GM21526 (cell line): ENCODE results near the gene UGT1A4.

Source experiments
- ATAC-seq: cut with Tn5 transposase; IDR thresholded peaks from one replicate; pipeline ENCODE4 v1.9.1; 2021; ENCODE audit warnings: moderate library complexity; ENCODE audit not compliant: unreplicated experiment, low FRiP score

The UGT1A4 gene

GRCh38 chr2:233807966-233808935 is 89.7 kb downstream of the UGT1A4 start:
- no peak for ATAC-seq

- no peak for ATAC-seq
Measured at GRCh38 chr2:233810385-233810784, 91.8 kb downstream of the UGT1A4 start.

GRCh38 chr2:233811087-233811486 is 92.6 kb downstream of the UGT1A4 start:
- no peak for ATAC-seq

GRCh38 chr2:233811732-233812131 is 93.2 kb downstream of the UGT1A4 start:
- no peak for ATAC-seq

GRCh38 chr2:233813236-233814055 is 94.9 kb downstream of the UGT1A4 start:
- ATAC-seq = no peak

GRCh38 chr2:233814056-233814835 is 95.7 kb downstream of the UGT1A4 start:
- ATAC-seq = no peak

- ATAC-seq = no peak
Measured at GRCh38 chr2:233815861-233816260, 97.3 kb downstream of the UGT1A4 start.

GRCh38 chr2:233816334-233816733 is 97.8 kb downstream of the UGT1A4 start:
- ATAC-seq = no peak

GRCh38 chr2:233816771-233817170 is 98.2 kb downstream of the UGT1A4 start:
- no peak for ATAC-seq

GRCh38 chr2:233817361-233817911 is 98.9 kb downstream of the UGT1A4 start:
- ATAC-seq = no peak

GRCh38 chr2:233817995-233818638 is 99.6 kb downstream of the UGT1A4 start:
- no peak for ATAC-seq

GRCh38 chr2:233818639-233819621 is 100.4 kb downstream of the UGT1A4 start:
- no peak for ATAC-seq

- ATAC-seq = no peak
Measured at GRCh38 chr2:233819884-233820773, 101.6 kb downstream of the UGT1A4 start.

GRCh38 chr2:233820774-233821105 is 102.2 kb downstream of the UGT1A4 start:
- ATAC-seq = no peak

GRCh38 chr2:233821196-233821595 is 102.7 kb downstream of the UGT1A4 start:
- no peak for ATAC-seq

- no peak for ATAC-seq
Measured at GRCh38 chr2:233821709-233822100, 103.2 kb downstream of the UGT1A4 start.

- no peak for ATAC-seq
Measured at GRCh38 chr2:233822101-233822771, 103.7 kb downstream of the UGT1A4 start.
